Measurements from ENCODE around the gene MDM1. TPM values are rescaled to one million over a fixed set of nuclear protein-coding genes. Genes with fewer than 3 reads are reported as not detected.

MDM1 gene
- total and polyA plus RNA-seq, 10 donors, result 13.5 to 38.9 (median 21.9) TPM

- Histone ChIP-seq H3K9me3 (no peaks in the 10 kb centered on the region), H3K27ac (no peak overlapping the region), H3K36me3 (no peaks in the 10 kb centered on the region), H3K27me3 (replicated peaks in 1 of 7) (no peaks in the 10 kb centered on the region), H3K4me3 (no peak overlapping the region), H3K4me1 (peaks cover 9 to 34% (median 19%) of the 10 kb centered on the region in 6 donors)
- intact Hi-C loops (cut with DNase I; ENCODE audit: low total_unique reads), result loop anchor here (10.0 kb wide), 1 partner anchor 329 kb away; the partner anchor contains the start of gene NUP107
- TF ChIP-seq POLR2AphosphoS5 (IDR thresholded peaks at IDR 0.05) (no peak), POLR2A (IDR thresholded peaks at IDR 0.05) (no peak), CTCF (IDR thresholded peaks at IDR 0.05 in 8 of 11, conservative IDR thresholded peaks at IDR 0.05 in 3 of 11) (no peak)
- no peak for DNase-seq
Observed at GRCh38 chr12:68356060-68356695, 24.0 kb upstream of the MDM1 start.

DNA sequence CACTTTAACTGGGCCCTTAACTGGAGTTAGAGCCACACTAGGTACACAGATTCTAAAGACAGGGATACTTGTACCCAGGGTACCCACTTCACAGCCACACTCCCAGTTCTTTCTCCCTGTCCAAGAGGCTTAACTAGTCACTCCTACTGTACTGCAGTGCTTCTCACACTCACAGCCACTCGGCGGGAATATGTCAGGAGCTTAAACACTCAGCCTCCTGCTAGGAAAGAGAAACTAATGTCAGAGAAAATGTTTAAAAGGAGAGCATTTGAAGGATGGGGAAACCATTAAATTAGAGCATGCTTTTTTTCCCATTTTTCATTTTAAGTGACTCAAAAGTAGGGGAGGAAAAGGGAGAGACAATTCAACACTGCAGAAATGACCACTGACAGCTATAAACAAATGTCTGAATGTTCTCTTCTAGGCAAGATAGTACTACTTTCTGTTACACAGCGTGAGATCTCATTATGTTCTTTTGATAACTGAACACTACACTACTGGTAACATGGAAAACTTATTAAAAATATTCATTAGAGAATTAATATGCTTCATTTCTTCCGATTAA, 22.9 kb upstream of the MDM1 start:
- H3K4me3 ChIP-seq, result no peak overlapping the region
- H3K9me3 ChIP-seq, result no peaks in the 10 kb centered on the region
- no peak for DNase-seq
- no peaks in the 10 kb centered on the region for H3K36me3 ChIP-seq
- H3K27me3 ChIP-seq (replicated peaks in 1 of 7), result no peaks in the 10 kb centered on the region
- TF ChIP-seq POLR2AphosphoS5 (IDR thresholded peaks at IDR 0.05), result no peak
- no peak for TF ChIP-seq CTCF (IDR thresholded peaks at IDR 0.05 in 8 of 11, conservative IDR thresholded peaks at IDR 0.05 in 3 of 11)
- no peak for TF ChIP-seq POLR2A (IDR thresholded peaks at IDR 0.05)
- H3K27ac ChIP-seq, result no peak overlapping the region
- intact Hi-C loops (cut with DNase I; ENCODE audit: low total_unique reads), result loop anchor here (10.0 kb wide), 1 partner anchor 330 kb away; the partner anchor contains the start of gene NUP107
- 68 to 84% (median 77%) methylated on average over 4 of the region's 4 CpGs for WGBS, 5 donors
- H3K4me1 ChIP-seq, result peaks cover 9 to 23% (median 17%) of the 10 kb centered on the region in 6 donors

DNA sequence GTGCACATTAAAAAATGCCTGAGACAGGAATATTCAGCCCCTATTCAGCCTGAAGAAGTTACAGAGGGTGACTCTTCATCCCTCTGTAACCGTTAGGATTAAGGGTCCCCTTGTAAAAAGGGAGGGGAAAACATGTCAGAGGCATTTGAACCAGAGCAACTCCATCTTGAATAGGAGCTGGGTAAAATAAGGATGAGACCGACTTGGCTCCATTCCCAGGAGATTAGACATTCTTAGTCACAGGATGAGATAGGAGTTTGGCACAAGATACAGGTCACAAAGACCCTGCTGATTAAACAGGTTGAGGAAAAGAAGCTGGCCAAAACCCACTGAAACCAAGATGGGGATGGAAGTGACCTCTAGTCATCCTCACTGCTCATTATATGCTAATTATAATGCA, 19.9 kb upstream of the MDM1 start:
- no peak overlapping the region for H3K27ac ChIP-seq
- intact Hi-C loops (cut with DNase I; ENCODE audit: low total_unique reads), result loop anchor here (10.0 kb wide), 1 partner anchor 333 kb away; the partner anchor contains the start of gene NUP107
- H3K4me3 ChIP-seq, result no peak overlapping the region
- TF ChIP-seq POLR2A (IDR thresholded peaks at IDR 0.05) (no peak), POLR2AphosphoS5 (IDR thresholded peaks at IDR 0.05) (no peak), CTCF (IDR thresholded peaks at IDR 0.05 in 8 of 11, conservative IDR thresholded peaks at IDR 0.05 in 3 of 11) (no peak)
- H3K9me3 ChIP-seq, result no peaks in the 10 kb centered on the region
- H3K36me3 ChIP-seq, result no peaks in the 10 kb centered on the region
- DNase-seq, result no peak
- 80 to 97% (median 84%) methylated on average over 2 of the region's 2 CpGs for WGBS, 5 donors
- no peaks in the 10 kb centered on the region for H3K27me3 ChIP-seq (replicated peaks in 1 of 7)
- no peaks in the 10 kb centered on the region for H3K4me1 ChIP-seq

GRCh38 chr12:68350753-68351152, 18.6 kb upstream of the MDM1 start:
- Histone ChIP-seq H3K27ac (no peak overlapping the region), H3K27me3 (replicated peaks in 1 of 7) (no peaks in the 10 kb centered on the region), H3K36me3 (no peaks in the 10 kb centered on the region), H3K4me1 (no peaks in the 10 kb centered on the region), H3K4me3 (no peak overlapping the region), H3K9me3 (no peaks in the 10 kb centered on the region)
- intact Hi-C loops (cut with DNase I; ENCODE audit: low total_unique reads), result loop anchor here (10.0 kb wide), 1 partner anchor 334 kb away; the partner anchor contains the start of gene NUP107
- DNase-seq, result no peak
- TF ChIP-seq CTCF (IDR thresholded peaks at IDR 0.05 in 8 of 11, conservative IDR thresholded peaks at IDR 0.05 in 3 of 11), result no peak
- no peak for TF ChIP-seq POLR2AphosphoS5 (IDR thresholded peaks at IDR 0.05)
- no peak for TF ChIP-seq POLR2A (IDR thresholded peaks at IDR 0.05)
- 89 to 95% (median 92%) methylated on average over 3 of the region's 3 CpGs for WGBS, 5 donors
